CD4-positive, alpha-beta T cell treated with Interleukin-17A for 4 hours (primary cell): ENCODE results near the gene LMX1B.
A peak's percentile ranks its signal among the peaks of the same experiment; 100 is the strongest.

Experiments
- DNase-seq: peaks from one replicate; pipeline ENCODE4 v3.0.0-alpha.2; 2020; ENCODE audit warnings: mixed read lengths

The LMX1B gene

GRCh38 chr9:126605792-126606482 is 7.8 kb upstream of the LMX1B start:
- no peak for DNase-seq

- no peak for DNase-seq
Measured at GRCh38 chr9:126606483-126606870, 7.3 kb upstream of the LMX1B start.

GRCh38 chr9:126607086-126607485 is 6.6 kb upstream of the LMX1B start:
- no peak for DNase-seq

GRCh38 chr9:126607731-126608130 is 6.0 kb upstream of the LMX1B start:
- no peak for DNase-seq

GRCh38 chr9:126608551-126608950 is 5.2 kb upstream of the LMX1B start:
- no peak for DNase-seq

GRCh38 chr9:126609191-126609590 is 4.5 kb upstream of the LMX1B start:
- no peak for DNase-seq

- no peak for DNase-seq
Measured at GRCh38 chr9:126609711-126610388, 3.9 kb upstream of the LMX1B start.

- no peak for DNase-seq
Measured at GRCh38 chr9:126611193-126611591, 2.5 kb upstream of the LMX1B start.

- peak; percentile 71 for DNase-seq
Measured at GRCh38 chr9:126611592-126612325, 2.0 kb upstream of the LMX1B start.

- DNase-seq, result no peak
Measured at GRCh38 chr9:126612326-126612812, 1.4 kb upstream of the LMX1B start.

- no peak for DNase-seq
Measured at GRCh38 chr9:126612813-126613641, 701 bp upstream of the LMX1B start.

- DNase-seq, result peak; percentile 18
Measured at GRCh38 chr9:126614088-126614454, 343 bp downstream of the LMX1B start.

- no peak for DNase-seq
Measured at GRCh38 chr9:126614455-126615244, 922 bp downstream of the LMX1B start.

GRCh38 chr9:126615245-126615790 is 1.6 kb downstream of the LMX1B start:
- DNase-seq, result peak; percentile 17

GRCh38 chr9:126615791-126616447 is 2.2 kb downstream of the LMX1B start:
- no peak for DNase-seq

- no peak for DNase-seq
Measured at GRCh38 chr9:126616521-126616976, 2.8 kb downstream of the LMX1B start.

GRCh38 chr9:126617003-126617822 is 3.5 kb downstream of the LMX1B start:
- DNase-seq, result no peak

- no peak for DNase-seq
Measured at GRCh38 chr9:126617823-126618165, 4.1 kb downstream of the LMX1B start.

GRCh38 chr9:126618190-126618584 is 4.5 kb downstream of the LMX1B start:
- DNase-seq, result no peak
